GM18508 (cell line): ENCODE data around the gene HTR1B.

Source experiments
- ATAC-seq: cut with Tn5 transposase; IDR thresholded peaks from one replicate; pipeline ENCODE4 v1.9.1; 2021; ENCODE audit warnings: moderate number of reproducible peaks; ENCODE audit not compliant: insufficient read depth, unreplicated experiment

The HTR1B gene

GRCh38 chr6:77457720-77458349, 5.5 kb downstream of the HTR1B start:
- ATAC-seq = peak; percentile 76

GRCh38 chr6:77456531-77457248, 6.6 kb downstream of the HTR1B start:
- ATAC-seq = no peak

- ATAC-seq = no peak
Measured at GRCh38 chr6:77455271-77455670, 8.0 kb downstream of the HTR1B start.

- no peak for ATAC-seq
Measured at GRCh38 chr6:77454386-77454785, 8.9 kb downstream of the HTR1B start.

- no peak for ATAC-seq
Measured at GRCh38 chr6:77451466-77451865, 11.8 kb downstream of the HTR1B start.

GRCh38 chr6:77450924-77451323, 12.4 kb downstream of the HTR1B start:
- no peak for ATAC-seq

- no peak for ATAC-seq
Measured at GRCh38 chr6:77448546-77448945, 14.7 kb downstream of the HTR1B start.

- no peak for ATAC-seq
Measured at GRCh38 chr6:77447254-77447653, 16.0 kb downstream of the HTR1B start.

- no peak for ATAC-seq
Measured at GRCh38 chr6:77446249-77446648, 17.0 kb downstream of the HTR1B start.

- ATAC-seq = no peak
Measured at GRCh38 chr6:77445214-77445613, 18.1 kb downstream of the HTR1B start.

- ATAC-seq = no peak
Measured at GRCh38 chr6:77440206-77440976, 22.9 kb downstream of the HTR1B start.

- no peak for ATAC-seq
Measured at GRCh38 chr6:77433888-77434287, 29.4 kb downstream of the HTR1B start.

GRCh38 chr6:77430504-77430903, 32.8 kb downstream of the HTR1B start:
- ATAC-seq = no peak

- no peak for ATAC-seq
Measured at GRCh38 chr6:77425671-77426070, 37.6 kb downstream of the HTR1B start.

GRCh38 chr6:77425216-77425615, 38.1 kb downstream of the HTR1B start:
- ATAC-seq = no peak

GRCh38 chr6:77424761-77425160, 38.5 kb downstream of the HTR1B start:
- ATAC-seq = no peak

GRCh38 chr6:77416839-77417238, 46.5 kb downstream of the HTR1B start:
- no peak for ATAC-seq

GRCh38 chr6:77415706-77416105, 47.6 kb downstream of the HTR1B start:
- peak; percentile 84 for ATAC-seq
